GM10847 (cell line): ENCODE results near the gene BROX.
A peak's percentile ranks its signal among the peaks of the same experiment; 100 is the strongest.

ENCODE experiments used
- POLR2A ChIP-seq: IDR thresholded peaks from 2 replicates; pipeline ENCODE4 v1.6.1; 2011; ENCODE audit not compliant: insufficient read length; ENCODE audit errors: extremely low read depth

The BROX gene

GRCh38 chr1:222713091-222713961 lies 962 bp downstream of the BROX start:
- TF ChIP-seq POLR2A = peak; percentile 51

- no peak for TF ChIP-seq POLR2A
Measured at GRCh38 chr1:222716393-222716792, 4.0 kb downstream of the BROX start.

GRCh38 chr1:222728746-222729145 lies 16.4 kb downstream of the BROX start:
- no peak for TF ChIP-seq POLR2A

- no peak for TF ChIP-seq POLR2A
Measured at GRCh38 chr1:222730866-222731265, 18.5 kb downstream of the BROX start.

GRCh38 chr1:222732216-222733159 lies 20.1 kb downstream of the BROX start:
- no peak for TF ChIP-seq POLR2A

GRCh38 chr1:222734740-222735139 lies 22.4 kb downstream of the BROX start:
- no peak for TF ChIP-seq POLR2A

- no peak for TF ChIP-seq POLR2A
Measured at GRCh38 chr1:222736470-222736869, 24.1 kb downstream of the BROX start.

GRCh38 chr1:222736972-222737371 lies 24.6 kb downstream of the BROX start, which contains the start of gene FAM177B:
Gene FAM177B (plus strand): TSS chr1:222737202. CDS start chr1:222746546, 9,344 bp downstream.
- TF ChIP-seq POLR2A = no peak

- no peak for TF ChIP-seq POLR2A
Measured at GRCh38 chr1:222739465-222739864, 27.1 kb downstream of the BROX start.

- no peak for TF ChIP-seq POLR2A
Measured at GRCh38 chr1:222739929-222740328, 27.6 kb downstream of the BROX start.

- no peak for TF ChIP-seq POLR2A
Measured at GRCh38 chr1:222749927-222750326, 37.6 kb downstream of the BROX start.

- no peak for TF ChIP-seq POLR2A
Measured at GRCh38 chr1:222750651-222751050, 38.3 kb downstream of the BROX start.

GRCh38 chr1:222751255-222751654 lies 38.9 kb downstream of the BROX start:
- TF ChIP-seq POLR2A = no peak

GRCh38 chr1:222754366-222755139 lies 42.2 kb downstream of the BROX start:
- no peak for TF ChIP-seq POLR2A
